KMS-11 (cell line): ENCODE results near the gene RGS12.
A peak's percentile ranks its signal among the peaks of the same experiment; 100 is the strongest.

Experiments
- H2AFZ ChIP-seq: fragments of 200-600 bp; sonication (generic); 2 replicates; pipeline ENCODE4 v1.6.1; 2016; ENCODE audit warnings: antibody characterized with exemption, mixed run types, low read depth
- H3K27ac ChIP-seq: fragments of 200-600 bp; sonication (generic); 2 replicates; pipeline ENCODE4 v1.6.1; 2016; ENCODE audit warnings: mild to moderate bottlenecking, mixed run types
- H3K27me3 ChIP-seq: fragments of 200-600 bp; sonication (generic); 2 replicates; pipeline ENCODE4 v1.6.1; 2017; ENCODE audit warnings: mild to moderate bottlenecking, low read depth, mixed run types, moderate library complexity; ENCODE audit not compliant: insufficient read depth
- H3K36me3 ChIP-seq: fragments of 200-600 bp; sonication (generic); 2 replicates; pipeline ENCODE4 v1.6.1; 2017; ENCODE audit warnings: mild to moderate bottlenecking, mixed run types; ENCODE audit not compliant: insufficient read depth
- H3K4me1 ChIP-seq: fragments of 200-600 bp; sonication (generic); 2 replicates; pipeline ENCODE4 v1.6.1; 2016; ENCODE audit warnings: mild to moderate bottlenecking, low read depth, mixed run types; ENCODE audit not compliant: poor library complexity, severe bottlenecking
- H3K4me2 ChIP-seq: fragments of 200-600 bp; sonication (generic); 2 replicates; pipeline ENCODE4 v1.7.0; 2016; ENCODE audit warnings: mild to moderate bottlenecking, mixed run types
- H3K4me3 ChIP-seq: fragments of 200-600 bp; sonication (generic); IDR thresholded peaks from 2 replicates; pipeline ENCODE4 v1.6.1; 2017; ENCODE audit warnings: low read depth, low read length, mixed read lengths; ENCODE audit not compliant: insufficient read depth
- H3K79me2 ChIP-seq: fragments of 200-600 bp; sonication (generic); 2 replicates; pipeline ENCODE4 v1.6.1; 2016; ENCODE audit warnings: low read depth, mixed run types; ENCODE audit not compliant: insufficient read depth
- H3K9ac ChIP-seq: fragments of 200-600 bp; sonication (generic); 2 replicates; pipeline ENCODE4 v1.6.1; 2016; ENCODE audit warnings: mild to moderate bottlenecking, mixed run types
- H4K20me1 ChIP-seq: fragments of 200-600 bp; sonication (generic); 2 replicates; pipeline ENCODE4 v1.6.1; 2016; ENCODE audit warnings: mild to moderate bottlenecking, mixed run types; ENCODE audit not compliant: insufficient read depth
- TF ChIP-seq, protein P1 (sequence below): fragments of 200-600 bp; sonication (generic); conservative IDR thresholded peaks from 2 replicates; pipeline ENCODE4 v1.6.1; 2017; ENCODE audit warnings: low read depth, mild to moderate bottlenecking, antibody characterized with exemption, low read length, moderate library complexity, mixed read lengths

The RGS12 gene

GRCh38 chr4:3290889-3291321, 1.9 kb upstream of the RGS12 start:
- Histone ChIP-seq H2AFZ (no peak overlapping the region), H3K36me3 (no peaks in the 10 kb centered on the region), H3K79me2 (no peaks in the 10 kb centered on the region), H3K9ac (no peak overlapping the region), H3K27ac (no peak overlapping the region), H3K27me3 (no peaks in the 10 kb centered on the region; the same call in 1 of the 2 replicates), H4K20me1 (no peaks in the 10 kb centered on the region), H3K4me3 (no peak overlapping the region), H3K4me2 (no peak overlapping the region), H3K4me1 (no peaks in the 10 kb centered on the region)
- TF ChIP-seq, protein P1, sequence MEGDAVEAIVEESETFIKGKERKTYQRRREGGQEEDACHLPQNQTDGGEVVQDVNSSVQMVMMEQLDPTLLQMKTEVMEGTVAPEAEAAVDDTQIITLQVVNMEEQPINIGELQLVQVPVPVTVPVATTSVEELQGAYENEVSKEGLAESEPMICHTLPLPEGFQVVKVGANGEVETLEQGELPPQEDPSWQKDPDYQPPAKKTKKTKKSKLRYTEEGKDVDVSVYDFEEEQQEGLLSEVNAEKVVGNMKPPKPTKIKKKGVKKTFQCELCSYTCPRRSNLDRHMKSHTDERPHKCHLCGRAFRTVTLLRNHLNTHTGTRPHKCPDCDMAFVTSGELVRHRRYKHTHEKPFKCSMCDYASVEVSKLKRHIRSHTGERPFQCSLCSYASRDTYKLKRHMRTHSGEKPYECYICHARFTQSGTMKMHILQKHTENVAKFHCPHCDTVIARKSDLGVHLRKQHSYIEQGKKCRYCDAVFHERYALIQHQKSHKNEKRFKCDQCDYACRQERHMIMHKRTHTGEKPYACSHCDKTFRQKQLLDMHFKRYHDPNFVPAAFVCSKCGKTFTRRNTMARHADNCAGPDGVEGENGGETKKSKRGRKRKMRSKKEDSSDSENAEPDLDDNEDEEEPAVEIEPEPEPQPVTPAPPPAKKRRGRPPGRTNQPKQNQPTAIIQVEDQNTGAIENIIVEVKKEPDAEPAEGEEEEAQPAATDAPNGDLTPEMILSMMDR = no peak

DNA sequence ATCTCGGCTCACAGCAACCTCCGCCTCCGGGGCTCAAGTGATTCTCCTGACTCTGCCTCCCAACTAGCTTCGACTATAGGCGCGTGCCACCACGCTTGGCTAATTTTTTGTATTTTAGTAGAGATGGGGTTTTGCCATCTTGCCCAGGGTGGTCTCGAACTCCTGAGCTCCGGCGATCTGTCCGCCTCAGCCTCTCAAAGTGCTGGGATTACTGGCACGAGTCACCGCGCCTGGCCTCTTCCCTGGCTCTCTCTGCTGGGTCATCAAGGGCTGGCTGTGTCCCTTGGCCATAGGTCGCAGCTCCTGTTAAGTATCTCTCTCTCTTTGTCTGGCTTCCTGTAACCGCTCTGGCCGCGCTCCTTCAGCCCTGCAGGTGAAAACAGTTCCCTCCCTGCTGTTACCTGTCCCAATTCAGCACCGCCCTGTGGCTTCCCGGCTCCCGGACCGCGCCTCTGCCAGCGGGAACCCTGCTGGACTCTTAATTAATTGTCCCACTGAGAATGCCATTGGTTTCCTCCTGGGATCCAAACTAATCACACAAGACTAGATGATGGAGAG, 1.3 kb upstream of the RGS12 start:
- TF ChIP-seq, protein P1 = no peak
- H2AFZ ChIP-seq = peak overlapping the region; percentile 67; the same call in 1 of the 2 replicates
- H3K4me2 ChIP-seq = peak overlapping the region; percentile 54; the same call in 1 of the 2 replicates
- H3K79me2 ChIP-seq = no peaks in the 10 kb centered on the region
- no peak overlapping the region for H3K9ac ChIP-seq
- H3K27me3 ChIP-seq = no peaks in the 10 kb centered on the region; the same call in 1 of the 2 replicates
- H3K4me1 ChIP-seq = no peaks in the 10 kb centered on the region
- no peaks in the 10 kb centered on the region for H3K36me3 ChIP-seq
- H3K27ac ChIP-seq = no peak overlapping the region
- no peak overlapping the region for H3K4me3 ChIP-seq
- H4K20me1 ChIP-seq = no peaks in the 10 kb centered on the region

- Histone ChIP-seq H3K4me1 (no peaks in the 10 kb centered on the region), H3K79me2 (no peaks in the 10 kb centered on the region), H3K27ac (no peak overlapping the region), H4K20me1 (no peaks in the 10 kb centered on the region), H2AFZ (peak overlapping the region; percentile 67; the same call in 1 of the 2 replicates), H3K4me2 (peak overlapping the region; percentile 54; the same call in 1 of the 2 replicates), H3K27me3 (no peaks in the 10 kb centered on the region), H3K9ac (no peak overlapping the region), H3K4me3 (no peak overlapping the region), H3K36me3 (no peaks in the 10 kb centered on the region)
- TF ChIP-seq, protein P1 = no peak
Measured at GRCh38 chr4:3291969-3292570, 751 bp upstream of the RGS12 start.

- TF ChIP-seq, protein P1 = no peak
- no peaks in the 10 kb centered on the region for H3K4me1 ChIP-seq
- H3K27ac ChIP-seq = no peak overlapping the region
- H3K9ac ChIP-seq = peak overlapping the region; percentile 42; the same call in 1 of the 2 replicates
- no peaks in the 10 kb centered on the region for H3K36me3 ChIP-seq
- no peaks in the 10 kb centered on the region for H3K27me3 ChIP-seq
- peak overlapping the region; percentile 45; the same call in 1 of the 2 replicates for H3K4me2 ChIP-seq
- peak overlapping the region; percentile 22; the same call in 1 of the 2 replicates for H2AFZ ChIP-seq
- no peak overlapping the region for H3K4me3 ChIP-seq
- H3K79me2 ChIP-seq = no peaks in the 10 kb centered on the region
- no peaks in the 10 kb centered on the region for H4K20me1 ChIP-seq
Measured at GRCh38 chr4:3293401-3294391, 875 bp downstream of the RGS12 start.
